Measurements from ENCODE around the gene CDS2.
A peak's percentile ranks its signal among the peaks of the same experiment; 100 is the strongest.

Gene CDS2

DNA sequence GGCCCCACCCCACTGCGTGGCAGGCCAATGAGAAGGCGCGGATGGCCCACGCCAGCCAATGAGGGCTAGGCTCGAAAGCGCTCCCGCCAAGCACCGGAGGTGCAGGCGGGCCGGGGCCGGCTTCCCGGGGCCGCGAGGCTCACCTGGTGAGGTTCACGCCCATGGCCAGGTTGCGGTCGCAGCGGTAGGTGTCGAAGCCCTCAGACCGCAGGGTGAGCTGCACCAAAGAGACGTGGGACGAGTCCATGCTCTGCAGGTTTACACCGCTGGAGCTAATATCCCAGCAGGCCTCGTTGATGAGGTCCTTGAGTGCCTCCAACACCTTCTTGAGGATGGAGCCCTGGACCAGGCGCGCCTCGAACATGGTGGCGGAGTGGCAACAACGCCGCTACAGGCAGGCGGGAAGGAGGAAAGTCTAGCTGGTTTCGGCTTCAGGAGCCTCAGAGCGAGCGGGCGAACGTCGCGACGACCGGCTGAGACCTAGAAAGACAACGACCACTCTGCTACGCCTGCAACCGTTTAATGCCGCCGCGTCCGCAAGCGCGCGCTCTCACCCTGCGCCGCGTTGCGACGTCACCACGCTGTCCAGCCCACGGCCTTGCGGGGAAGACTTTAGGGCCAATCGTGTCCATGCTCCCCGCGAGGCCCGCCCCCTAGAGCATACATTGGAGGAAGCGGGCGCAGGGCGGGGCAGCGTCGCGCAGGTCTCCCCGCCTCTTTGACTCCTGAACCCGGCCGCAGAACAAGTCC, 7.2 kb upstream of the CDS2 start, which contains the start of gene PCNA:
Gene PCNA (minus strand): TSS at position 524 of the 750 bp plus-strand sequence. CDS start 160 bp downstream, at position 364.
- DNase-seq (ENCODE audit: low spot score): peak; percentile 96

DNA sequence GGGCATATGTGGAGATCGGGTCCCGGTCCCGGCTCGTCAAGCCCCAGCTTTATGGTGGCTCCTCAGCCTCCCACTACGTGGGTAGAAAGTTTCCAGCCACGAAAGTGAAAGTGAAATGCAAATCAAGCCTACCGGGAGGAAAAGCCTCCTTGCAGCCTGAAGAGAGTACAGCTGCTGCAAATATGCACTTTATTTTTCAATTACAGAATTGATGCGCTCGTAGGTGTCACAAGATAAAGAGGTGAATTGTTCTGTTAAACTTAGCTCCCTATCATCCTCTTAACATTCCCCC, 6.7 kb upstream of the CDS2 start:
- DNase-seq (ENCODE audit: low spot score): no peak

DNA sequence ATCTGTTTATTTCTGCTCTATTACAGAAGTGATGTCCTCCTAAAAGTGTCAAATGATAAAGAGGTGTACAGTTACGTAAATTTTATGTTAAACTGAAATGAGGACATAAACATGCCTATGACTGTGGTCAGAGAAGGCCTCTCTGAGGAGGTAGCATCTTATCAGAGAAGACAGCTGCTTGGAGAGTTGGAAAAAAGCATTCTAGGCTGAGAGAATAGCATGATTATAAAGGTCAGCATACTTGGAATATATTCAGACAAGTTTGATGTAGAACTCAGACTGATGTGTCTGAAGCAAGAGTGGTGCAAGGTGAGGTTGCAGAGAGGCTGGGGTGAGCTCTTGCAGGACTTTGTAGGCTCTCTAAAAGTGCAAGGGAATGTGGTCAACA, 3.9 kb upstream of the CDS2 start:
- no peak for DNase-seq (ENCODE audit: low spot score)

DNA sequence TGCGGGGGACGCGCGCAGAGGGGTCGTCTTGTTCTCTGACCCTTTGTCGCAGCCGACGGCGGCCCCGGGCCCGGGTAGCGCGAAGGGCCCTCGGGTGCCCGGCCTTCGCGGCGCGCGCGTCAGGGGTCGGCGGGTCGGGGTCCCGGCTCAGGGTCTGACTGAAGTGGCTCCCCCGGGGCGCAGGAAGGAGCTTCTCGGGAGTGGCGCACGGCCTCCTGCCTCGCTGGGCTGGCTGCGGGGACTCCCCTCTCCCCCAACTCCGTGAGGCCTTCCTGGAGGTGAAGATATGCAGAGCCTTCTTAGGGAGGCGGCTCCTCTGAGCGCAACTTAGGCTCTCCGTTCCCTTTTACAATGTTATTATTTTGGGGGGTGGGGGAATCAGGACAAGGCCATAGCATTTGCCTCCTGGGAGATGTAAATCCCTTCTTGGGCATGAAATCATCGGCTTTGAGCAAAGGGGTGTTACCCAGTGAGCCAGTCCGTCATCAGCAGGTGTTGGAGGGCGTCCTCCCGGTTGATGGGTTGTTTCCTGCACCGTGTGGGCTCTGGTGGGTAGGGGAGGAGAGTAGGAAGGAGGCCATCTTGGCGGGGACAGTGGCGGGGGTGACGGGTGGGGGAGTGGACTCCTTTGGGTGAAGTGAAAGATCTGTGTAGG, 523 bp downstream of the CDS2 start:
- peak; percentile 19 for DNase-seq (ENCODE audit: low spot score)

DNA sequence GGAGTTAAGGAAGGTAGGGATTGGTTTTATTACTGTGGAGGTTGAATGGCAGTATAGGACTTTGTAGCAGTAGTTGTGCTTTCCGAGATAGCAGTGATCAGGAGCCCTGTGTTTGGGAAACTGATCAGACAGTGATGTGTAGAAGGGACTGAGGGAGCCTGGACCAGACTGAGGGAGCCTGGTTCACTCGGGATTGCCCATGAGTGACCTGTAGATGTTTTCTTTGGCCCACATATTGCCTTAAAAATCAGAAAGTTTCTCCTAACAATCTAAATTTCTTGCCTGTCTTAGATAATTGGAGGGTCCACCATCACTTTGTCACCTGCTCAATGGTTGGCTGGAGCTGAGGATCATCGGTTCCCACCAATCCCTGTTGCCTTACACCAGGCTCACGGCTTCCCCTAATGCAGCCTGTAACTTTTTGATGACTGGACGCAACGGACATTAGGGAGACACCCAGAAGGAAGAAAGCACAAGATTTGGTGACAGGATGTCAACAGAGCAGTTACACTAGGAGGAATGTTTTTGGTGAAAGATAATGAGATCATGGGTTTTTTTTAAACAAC, 1.1 kb downstream of the CDS2 start:
- no peak for DNase-seq (ENCODE audit: low spot score)

DNA sequence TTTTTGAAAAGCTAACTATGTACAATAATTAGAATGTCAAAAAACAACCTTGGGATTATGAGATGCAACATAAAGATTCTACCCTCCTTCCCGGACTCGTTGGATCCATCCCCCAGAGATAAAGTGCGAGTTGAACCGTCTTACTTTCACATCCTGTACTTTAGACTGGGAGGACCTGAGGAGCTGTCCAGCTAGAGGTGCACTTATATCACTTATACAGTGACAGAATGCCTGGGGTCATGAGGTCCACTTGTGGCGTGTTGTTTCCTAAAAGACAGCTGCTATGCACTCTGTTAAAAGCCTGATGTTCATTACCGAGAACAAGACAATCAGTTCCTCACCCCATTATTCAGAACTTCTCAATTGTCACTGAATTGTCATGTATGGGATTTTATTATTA, 2.1 kb downstream of the CDS2 start:
- no peak for DNase-seq (ENCODE audit: low spot score)

DNA sequence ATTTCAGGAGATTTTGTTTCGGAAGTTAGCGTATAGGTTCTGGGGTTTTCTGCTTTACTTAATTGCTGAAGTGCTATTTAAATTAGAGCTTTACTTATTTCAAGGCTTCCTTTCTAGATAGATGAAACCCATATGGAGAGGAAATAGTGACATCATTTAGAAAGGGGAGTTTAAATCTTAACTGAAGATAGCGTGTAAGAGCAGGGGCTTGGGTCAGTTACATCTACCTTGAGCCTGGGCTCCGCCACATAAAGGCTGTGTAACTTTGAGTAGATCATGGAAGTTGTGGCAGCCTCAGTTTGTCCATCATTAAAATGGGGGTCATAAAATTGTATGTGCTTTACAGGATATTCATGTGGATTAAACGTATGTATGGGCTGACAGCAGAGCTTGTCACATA, 4.7 kb downstream of the CDS2 start:
- DNase-seq (ENCODE audit: low spot score): no peak

DNA sequence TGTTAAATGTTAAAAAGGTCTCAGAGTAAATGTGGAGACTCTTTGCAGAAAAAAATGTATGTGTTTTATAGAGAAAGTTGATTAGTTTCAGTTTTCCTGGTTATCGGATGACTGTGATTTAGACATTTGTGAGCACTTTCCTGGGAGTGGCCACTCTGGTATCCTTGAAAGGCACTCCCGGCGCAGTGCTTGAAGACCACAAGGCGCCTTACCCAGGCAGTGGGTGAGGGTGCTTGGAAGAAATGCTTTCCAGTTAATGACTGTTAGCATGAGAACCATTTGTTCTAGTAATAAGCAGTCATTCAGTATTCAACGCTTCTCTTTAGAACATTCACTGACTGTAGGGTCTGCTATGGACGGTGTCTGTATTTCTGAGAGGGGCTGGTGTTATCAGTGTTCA, 7.2 kb downstream of the CDS2 start:
- DNase-seq (ENCODE audit: low spot score): no peak

DNA sequence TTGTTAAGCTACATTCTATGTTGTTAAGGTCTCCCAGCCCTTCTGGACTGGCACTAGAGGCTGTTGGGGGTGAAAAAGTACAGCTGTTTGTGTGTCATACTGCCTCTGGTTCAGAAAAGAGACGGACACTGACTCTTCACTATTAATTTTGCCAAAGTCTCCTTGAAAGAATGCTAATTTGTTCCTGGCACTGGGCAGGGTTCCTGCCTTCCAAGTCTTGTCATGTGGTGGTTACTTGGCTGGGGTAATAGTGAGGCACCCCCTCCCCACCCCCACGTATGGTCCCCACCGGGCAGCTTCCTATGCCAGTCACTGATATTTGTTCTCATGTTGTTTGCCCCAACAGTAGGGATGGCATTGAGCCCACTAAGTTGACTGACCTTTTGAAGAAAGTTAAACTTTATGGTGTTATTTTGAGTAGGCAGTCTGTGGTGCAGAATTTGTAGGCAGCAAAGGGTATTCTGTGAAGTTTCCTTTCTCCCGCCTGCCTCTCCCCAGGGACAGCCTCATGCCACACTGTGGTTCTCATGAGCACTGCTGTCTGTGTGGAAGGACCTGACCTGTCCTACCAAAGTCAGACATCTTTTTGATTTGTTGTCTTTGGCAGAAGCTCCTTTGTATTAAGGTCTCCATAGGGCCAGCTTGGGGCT, 8.7 kb downstream of the CDS2 start:
- no peak for DNase-seq (ENCODE audit: low spot score)

DNA sequence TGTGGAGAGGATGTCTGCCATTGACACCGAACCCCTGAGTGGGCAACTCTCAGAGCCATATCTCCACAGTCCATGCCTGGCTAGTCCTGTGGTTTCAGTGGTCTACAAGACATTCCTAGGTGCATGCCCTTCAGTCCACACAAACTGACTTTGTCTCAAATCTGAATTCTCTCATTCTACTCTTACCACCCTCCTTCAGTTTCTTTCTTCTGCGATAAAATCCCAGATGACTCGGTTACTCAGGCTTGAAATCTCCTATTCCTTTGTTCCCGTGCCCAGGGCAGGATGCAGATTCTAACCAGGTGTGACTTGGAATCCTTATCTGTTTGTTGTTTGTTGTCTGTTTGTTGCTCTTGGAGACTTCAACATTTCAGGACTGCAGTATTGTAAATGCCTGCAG, 9.3 kb downstream of the CDS2 start:
- no peak for DNase-seq (ENCODE audit: low spot score)

DNA sequence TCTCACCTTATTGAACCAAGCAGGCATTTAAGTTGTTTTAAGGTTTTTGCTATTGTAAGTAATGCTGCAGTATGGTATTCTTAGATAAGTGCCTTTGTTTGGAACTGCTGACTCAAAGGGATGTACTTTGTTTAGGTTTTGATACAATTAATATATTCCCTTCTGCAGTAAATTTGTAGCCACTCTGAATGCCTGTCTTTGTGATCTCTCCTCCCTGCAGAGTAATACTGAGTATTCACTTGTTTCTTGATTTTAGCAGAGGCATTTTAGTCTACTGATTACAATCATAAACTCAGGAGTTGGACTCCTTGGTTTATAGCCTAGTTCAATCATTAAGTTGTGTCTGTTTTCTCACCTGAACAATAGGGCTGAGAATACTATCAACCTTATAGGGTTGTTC, 13.4 kb downstream of the CDS2 start:
- no peak for DNase-seq (ENCODE audit: low spot score)

DNA sequence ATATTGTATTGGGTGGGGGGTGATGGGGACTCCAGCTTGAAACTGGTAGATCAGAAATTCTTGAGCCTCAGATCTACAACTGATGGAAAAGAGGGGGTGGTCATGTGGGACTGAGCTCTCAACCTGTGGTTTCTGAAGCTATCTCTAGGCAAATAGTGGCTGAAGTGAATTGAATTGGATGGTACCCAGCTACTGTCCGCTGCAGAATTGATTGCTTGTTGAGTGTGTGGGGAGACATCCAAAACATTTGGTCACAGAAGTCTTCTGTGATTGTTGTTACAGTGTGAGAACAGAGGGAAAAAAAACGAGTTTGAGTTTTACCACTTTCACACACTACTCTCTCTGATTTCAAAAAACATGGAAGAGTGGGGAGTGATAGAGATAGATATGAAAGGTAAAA, 14.8 kb downstream of the CDS2 start:
- DNase-seq (ENCODE audit: low spot score): no peak

DNA sequence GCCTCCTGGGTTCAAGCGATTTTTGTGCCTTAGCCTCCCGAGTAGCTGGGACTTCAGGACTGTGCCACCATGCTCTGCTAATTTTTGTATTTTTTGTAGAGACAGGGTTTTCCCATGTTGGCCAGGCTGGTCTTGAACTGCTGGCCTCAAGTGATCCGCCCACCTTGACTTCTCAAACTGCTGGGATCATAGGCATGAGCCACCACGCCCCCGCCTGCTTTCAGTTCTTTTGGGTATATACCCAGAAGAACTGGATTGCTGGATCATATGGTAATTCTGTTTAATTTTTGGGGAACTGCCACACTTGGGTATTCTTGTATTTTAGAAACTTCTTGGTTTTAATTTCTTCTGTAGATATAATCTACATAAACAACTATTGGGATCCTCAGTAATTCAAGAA, 17.0 kb downstream of the CDS2 start:
- DNase-seq (ENCODE audit: low spot score): no peak

DNA sequence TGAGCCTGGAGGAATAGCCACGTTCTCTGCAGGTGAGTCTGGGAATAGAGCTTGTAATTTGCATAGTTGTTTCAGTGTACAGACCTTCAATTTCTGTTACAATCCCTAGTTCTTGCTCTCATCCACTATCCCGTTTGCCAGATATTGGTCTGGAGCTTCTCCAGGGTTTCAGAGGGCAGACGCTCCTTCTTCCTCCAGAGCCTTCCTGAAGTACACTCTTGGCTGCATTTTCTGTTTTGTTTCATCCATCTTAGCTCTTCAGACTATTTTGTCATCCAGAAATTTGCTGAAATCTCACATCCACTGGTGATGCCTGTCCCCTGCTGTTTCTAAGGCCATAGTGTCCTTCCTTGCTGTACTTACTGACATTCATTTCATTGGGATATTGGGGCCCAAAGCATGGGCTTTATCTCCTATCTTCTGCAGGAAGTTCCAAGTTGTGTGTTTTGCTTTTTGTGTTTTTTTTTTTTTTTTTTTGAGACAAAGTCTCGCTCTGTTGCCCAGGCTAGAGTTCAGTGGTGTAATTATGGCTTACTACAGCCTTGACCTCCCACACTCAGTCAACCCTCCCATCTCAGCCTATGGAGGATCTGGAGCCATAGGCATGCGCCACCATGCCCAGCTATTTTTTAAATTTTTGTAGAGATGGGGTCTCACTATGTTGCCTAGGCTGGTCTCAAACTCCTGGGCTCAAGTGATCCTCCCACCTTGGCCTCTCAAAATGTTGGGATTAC, 18.7 kb downstream of the CDS2 start:
- no peak for DNase-seq (ENCODE audit: low spot score)

DNA sequence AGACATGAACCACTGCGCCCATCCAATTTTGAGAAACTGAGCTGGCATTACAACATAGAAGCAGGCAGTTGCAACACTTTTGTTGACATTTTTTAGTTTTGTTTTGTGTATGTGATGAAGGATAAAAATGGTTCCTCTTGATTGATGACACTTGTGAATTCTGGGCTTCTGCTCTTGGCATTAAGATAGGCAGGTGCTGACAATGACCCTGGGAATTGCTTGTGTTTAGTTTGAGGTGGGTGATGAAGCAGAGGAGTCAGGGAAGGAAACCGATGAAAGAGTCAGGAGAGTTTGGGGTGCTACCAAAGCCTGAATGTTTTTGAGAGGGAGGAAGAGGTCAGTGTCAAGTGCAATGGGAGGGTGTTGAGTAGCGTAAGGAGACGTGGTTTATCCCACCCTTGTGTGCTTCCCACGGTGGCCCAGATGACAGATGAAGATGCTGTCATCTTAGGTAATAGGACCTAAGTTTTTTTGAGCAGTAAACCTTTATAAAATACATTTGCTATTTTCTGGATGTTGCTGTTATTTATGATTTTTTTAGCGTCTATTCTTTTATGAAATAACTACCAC, 19.4 kb downstream of the CDS2 start:
- no peak for DNase-seq (ENCODE audit: low spot score)

DNA sequence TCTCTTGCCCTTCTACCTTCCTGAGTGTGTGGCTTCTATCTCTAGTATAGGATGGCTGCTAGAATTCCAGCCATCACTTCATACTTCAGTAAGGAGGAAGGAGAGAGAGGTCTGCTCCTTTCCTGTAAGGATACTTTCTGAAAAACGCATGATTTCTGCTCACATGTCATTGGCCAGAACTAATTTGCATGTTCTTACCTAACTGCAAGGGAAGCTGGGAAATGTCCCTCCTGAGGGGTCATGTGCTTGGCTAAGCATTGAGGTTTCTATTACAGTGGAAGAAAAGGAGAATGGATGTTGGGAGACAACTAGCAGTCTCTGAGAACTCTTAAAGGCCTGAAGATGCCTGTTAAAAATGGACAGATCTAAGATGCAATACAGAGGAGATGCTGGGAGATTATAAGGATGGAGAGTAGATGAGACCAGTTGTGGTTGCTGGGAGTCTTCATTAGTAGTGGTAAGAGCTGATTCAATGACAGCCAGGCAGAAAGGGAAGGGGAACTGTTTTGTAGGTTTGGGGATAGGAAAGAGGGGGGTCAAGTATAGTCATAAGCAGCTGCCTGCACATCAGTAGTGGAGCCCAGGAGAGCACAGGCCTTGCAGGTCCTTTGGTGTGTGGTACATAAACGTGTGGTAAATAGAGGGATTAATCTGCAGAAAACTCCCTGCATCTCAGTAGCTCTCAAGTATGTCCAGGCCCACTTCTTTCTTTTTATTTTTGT, 20.2 kb downstream of the CDS2 start:
- DNase-seq (ENCODE audit: low spot score): no peak

DNA sequence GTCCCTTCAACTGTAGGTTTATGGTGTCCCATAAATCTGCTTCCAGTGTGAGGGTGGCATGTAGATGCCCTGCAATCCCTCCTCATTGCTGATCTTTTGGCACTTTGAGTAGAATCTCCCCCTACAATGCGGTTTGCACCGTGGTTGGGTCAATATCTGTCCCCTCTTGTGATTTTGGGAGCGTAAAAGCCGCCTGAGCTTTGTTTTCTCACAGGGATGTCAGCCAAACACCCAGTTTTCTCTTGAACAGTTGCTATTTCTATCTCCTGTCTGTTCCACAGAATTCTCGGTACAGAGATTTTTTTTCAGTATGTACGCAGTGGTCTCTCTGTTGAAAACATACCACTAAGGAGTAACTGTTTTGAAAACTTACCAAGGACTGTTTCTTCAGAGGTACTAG, 21.8 kb downstream of the CDS2 start:
- no peak for DNase-seq (ENCODE audit: low spot score)

DNA sequence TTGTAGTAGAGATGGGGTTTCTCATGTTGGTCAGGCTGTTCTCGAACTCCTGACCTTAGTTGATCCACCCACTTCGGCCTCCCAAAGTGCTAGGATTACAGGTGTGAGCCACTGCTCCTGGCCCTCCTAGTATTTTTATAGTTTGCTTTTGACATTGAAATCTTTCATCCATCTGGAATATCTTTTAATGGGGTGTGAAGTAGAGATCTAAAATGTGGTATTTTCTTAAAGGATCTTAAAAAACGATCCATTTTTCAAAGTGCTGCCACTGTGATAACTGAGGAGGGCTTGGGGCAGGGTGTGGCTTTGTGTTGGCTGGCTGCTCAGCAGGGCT, 23.1 kb downstream of the CDS2 start:
- no peak for DNase-seq (ENCODE audit: low spot score)

DNA sequence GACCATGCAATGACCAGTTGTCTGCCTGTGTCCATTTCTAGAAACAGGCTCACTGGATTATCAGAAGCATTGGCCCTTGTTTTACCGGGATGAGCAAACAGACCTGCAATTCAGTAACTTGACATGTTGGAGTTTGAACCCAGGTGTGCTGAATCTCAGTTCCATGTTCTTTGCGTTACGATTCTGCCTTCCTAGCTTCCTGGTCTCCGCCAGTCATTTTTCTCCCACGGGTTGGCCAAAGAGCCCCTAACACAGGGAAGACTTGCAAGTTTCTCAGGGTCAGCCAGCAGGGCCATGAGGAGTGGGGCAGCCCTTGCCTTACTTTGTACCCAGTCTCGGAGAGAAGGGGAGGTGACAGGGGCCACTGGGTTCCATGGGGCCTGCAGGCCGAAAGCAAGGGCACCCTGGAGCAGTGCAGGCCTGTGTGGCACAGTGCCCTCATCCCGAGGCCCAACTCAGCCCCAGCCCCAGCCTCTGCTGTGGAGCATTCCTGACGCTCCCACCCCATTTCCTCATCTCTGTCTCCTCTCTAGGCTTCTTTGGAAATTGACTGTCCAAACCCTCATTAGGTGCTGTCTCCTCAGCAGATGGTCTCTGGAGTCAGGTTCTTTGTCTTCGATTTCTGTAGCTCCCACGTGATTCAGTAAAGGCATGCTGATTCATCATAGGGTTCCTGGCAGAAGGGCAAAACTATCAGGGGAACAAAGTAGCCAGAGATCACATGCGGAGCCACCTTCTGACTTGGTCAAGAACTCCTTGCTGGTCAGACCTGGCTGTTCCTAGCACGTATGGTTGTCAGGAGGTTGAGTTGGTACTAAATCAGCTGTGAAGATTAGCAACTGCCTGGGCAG, 23.6 kb downstream of the CDS2 start:
- DNase-seq (ENCODE audit: low spot score): no peak

DNA sequence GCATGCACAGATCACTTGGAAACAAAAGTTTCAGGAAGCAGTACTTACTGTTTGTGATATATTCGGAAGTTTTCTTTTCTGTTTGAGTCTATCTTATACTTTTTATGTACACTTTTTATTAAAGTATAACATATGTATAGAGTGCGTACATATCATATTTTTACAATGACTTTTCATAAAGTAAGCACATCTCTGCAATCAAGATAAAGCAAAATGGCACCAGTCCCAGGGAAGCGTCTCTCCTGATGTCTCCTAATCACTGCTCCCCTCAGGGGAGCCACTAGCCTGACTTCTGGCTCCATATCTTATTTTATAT, 26.3 kb downstream of the CDS2 start:
- no peak for DNase-seq (ENCODE audit: low spot score)

All from AG08396 (cell line).